ENCODE measurements around the gene HOXB7.

Gene HOXB7

DNA sequence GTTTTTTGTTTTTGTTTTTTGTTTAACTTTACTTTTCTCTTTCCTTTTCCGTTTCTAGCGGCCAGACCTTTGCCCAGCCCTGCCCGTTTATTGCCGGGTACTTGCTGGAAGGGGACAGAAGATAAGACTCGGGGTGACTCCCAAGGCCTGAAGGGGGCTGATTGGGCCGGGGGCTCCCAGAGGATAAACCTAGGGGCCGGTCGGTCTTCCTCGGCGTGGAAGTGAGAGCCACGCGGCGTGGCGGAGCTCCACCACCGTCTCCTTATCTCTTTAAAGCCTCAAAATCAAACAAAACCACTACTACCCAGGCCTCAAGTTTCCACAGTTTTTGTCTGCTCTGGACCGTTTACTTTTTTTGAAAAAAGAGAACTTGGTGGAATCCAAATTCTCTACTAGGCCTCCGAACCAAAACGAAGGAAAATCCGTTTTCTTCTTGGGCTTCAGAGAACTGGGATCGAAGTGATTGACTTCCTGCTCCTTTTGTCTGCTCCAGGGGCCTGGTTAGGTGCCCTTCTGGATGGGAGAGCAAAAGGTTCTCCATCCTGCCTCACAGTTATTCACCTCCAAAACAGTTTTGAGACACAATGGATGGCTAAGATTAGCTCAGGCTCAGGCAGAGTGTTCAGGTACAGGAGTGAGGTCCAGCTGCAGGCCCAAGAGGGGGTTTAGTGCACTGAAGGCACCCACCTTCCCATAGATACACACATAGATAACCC is 23.8 kb upstream of the HOXB7 start:
- H3K4me3 ChIP-seq (ENCODE audit: low read depth, low read length): no peak overlapping the region
- TF ChIP-seq, protein P1, sequence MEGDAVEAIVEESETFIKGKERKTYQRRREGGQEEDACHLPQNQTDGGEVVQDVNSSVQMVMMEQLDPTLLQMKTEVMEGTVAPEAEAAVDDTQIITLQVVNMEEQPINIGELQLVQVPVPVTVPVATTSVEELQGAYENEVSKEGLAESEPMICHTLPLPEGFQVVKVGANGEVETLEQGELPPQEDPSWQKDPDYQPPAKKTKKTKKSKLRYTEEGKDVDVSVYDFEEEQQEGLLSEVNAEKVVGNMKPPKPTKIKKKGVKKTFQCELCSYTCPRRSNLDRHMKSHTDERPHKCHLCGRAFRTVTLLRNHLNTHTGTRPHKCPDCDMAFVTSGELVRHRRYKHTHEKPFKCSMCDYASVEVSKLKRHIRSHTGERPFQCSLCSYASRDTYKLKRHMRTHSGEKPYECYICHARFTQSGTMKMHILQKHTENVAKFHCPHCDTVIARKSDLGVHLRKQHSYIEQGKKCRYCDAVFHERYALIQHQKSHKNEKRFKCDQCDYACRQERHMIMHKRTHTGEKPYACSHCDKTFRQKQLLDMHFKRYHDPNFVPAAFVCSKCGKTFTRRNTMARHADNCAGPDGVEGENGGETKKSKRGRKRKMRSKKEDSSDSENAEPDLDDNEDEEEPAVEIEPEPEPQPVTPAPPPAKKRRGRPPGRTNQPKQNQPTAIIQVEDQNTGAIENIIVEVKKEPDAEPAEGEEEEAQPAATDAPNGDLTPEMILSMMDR (IDR thresholded peaks at IDR 0.05; ENCODE audit: low read depth, low read length): no peak

DNA sequence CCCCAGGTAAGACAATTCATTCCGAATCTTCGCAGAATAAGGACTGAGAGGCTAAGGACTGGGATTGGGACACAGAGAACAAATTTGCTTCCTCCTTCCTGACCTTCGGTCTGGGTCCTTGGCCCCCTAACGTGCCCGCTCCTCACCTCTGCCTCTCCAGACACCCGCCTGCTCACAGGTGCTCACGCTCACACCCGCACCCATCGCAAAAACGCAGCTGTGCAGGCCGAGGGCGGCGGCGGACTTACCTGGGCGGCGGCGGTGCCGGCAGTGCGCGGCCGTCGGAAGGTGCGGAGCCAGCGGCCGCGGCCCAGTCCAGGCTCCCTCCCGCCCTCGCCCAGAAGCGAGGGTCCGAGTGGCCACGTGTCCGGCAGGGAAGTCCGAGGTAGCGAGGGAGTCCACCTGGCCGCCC is 22.5 kb upstream of the HOXB7 start:
- H3K4me3 ChIP-seq (ENCODE audit: low read depth, low read length): no peak overlapping the region
- TF ChIP-seq, protein P1 (IDR thresholded peaks at IDR 0.05; ENCODE audit: low read depth, low read length): no peak

- TF ChIP-seq, protein P1 (IDR thresholded peaks at IDR 0.05; ENCODE audit: low read depth, low read length): no peak
- no peak overlapping the region for H3K4me3 ChIP-seq (ENCODE audit: low read depth, low read length)
Observed at GRCh38 chr17:48632579-48633265, 21.9 kb upstream of the HOXB7 start.

- no peak overlapping the region for H3K4me3 ChIP-seq (ENCODE audit: low read depth, low read length)
- TF ChIP-seq, protein P1 (IDR thresholded peaks at IDR 0.05; ENCODE audit: low read depth, low read length): no peak
Observed at GRCh38 chr17:48631693-48632578, 21.1 kb upstream of the HOXB7 start.

- H3K4me3 ChIP-seq (ENCODE audit: low read depth, low read length): no peak overlapping the region
- TF ChIP-seq, protein P1 (IDR thresholded peaks at IDR 0.05; ENCODE audit: low read depth, low read length): no peak
Observed at GRCh38 chr17:48630925-48631692, 20.3 kb upstream of the HOXB7 start.

DNA sequence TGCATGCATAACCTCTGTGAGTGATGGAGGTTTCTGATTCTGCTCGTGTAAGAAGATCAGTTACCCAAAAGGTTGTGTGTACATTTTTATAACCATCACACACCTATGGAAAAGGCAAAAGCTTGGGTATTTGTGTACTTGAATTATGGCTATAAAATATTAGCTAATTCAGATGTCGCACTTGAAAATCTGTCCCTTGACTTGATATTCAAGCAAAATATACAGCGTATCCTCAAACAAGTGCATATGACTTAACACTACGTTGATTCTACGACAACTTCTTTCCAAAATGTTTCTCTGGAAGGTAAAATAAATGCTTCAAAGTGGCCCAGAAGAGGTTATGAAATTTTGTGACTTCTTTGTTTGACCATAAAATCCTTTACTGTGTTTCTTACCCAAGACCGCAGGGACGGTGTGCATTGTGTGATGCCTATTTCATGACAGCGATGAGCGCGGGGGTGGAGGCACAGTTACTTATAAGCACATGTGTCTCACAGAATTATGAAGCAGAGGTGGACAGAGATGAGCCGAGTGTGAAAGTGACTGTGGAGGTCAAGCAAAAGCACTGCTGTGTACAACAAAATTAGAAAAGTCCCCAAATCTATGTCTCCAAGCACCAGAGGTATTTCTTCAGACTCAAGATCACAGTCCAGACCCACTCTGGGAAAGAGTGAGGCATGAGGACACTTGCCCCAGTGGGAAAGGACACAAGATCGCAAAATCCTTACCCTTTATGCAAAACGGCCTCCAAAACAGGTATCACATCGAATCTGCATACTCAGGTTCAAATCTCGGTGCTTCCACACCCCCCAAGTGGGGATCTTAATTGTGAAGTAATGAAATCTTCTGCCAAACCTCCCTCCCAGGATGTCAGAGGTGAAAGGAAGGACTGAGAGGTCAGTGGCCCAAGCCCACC is 19.4 kb upstream of the HOXB7 start:
- TF ChIP-seq, protein P1 (IDR thresholded peaks at IDR 0.05; ENCODE audit: low read depth, low read length): no peak
- H3K4me3 ChIP-seq (ENCODE audit: low read depth, low read length): no peak overlapping the region
